ENCODE measurements around the gene R3HDM1.
"Not testable (repeated sequence)": the region's sequence is repeated elsewhere in the genome, so short reads cannot be mapped to it uniquely, and the experiment has no call there.

Gene R3HDM1

GRCh38 chr2:135531231-135532197 is at the start of gene R3HDM1:
R3HDM1 (plus strand) TSS chr2:135531484; CDS start chr2:135604846, 73,362 bp downstream.
- peak; percentile 98 for DNase-seq

- no peak for DNase-seq
Measured at GRCh38 chr2:135485441-135485840, 45.8 kb upstream of the R3HDM1 start.

DNA sequence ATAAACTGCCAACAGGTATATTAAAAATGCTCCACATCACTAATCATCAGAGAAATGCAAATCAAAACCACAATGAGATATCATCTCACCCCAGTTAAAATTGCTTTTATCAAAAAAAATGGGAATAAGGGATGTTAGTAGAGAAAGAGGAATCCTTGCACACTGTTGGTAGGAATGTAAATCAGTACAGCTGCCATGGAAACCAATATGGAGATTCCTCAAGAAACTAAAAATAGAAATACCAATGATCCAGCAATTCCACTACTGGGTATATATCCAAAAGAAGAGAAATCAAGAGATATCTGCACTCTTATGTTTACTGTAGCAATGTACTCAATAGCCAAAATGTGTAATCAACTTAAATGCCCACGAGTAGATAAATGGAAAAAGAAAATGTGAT is 40.9 kb upstream of the R3HDM1 start:
- DNase-seq, result no peak

- DNase-seq, result no peak
Measured at GRCh38 chr2:135494503-135494902, 36.8 kb upstream of the R3HDM1 start.

GRCh38 chr2:135494917-135495316 is 36.4 kb upstream of the R3HDM1 start:
- no peak for DNase-seq

DNA sequence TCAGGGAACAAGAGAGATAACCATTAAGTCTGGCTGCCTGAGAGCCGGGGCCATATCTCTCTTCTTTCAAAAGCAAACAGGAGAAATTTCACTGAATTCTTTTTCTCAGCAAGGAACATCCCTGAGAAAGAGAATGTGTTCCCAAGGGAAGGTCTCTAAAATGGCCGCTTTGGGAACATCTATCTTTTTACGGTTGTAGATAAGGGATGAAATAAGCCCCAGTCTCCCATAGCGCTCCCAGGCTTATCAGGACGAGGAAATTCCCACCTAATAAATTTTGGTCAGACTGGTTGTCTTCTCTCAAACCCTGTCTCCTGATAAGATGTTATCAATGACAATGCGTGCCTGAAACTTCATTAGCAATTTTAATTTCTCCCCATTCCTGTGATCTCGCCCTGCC is 32.7 kb upstream of the R3HDM1 start:
- not testable (repeated sequence) for DNase-seq

- no peak for DNase-seq
Measured at GRCh38 chr2:135504811-135505210, 26.5 kb upstream of the R3HDM1 start.

GRCh38 chr2:135510577-135510976 is 20.7 kb upstream of the R3HDM1 start:
- DNase-seq, result no peak

- DNase-seq, result no peak
Measured at GRCh38 chr2:135512099-135512498, 19.2 kb upstream of the R3HDM1 start.

- DNase-seq, result no peak
Measured at GRCh38 chr2:135525786-135526185, 5.5 kb upstream of the R3HDM1 start.

- DNase-seq, result no peak
Measured at GRCh38 chr2:135528006-135528405, 3.3 kb upstream of the R3HDM1 start.

- DNase-seq, result peak; percentile 96
Measured at GRCh38 chr2:135530313-135531230, 712 bp upstream of the R3HDM1 start, which contains the start of gene ZRANB3. ZRANB3 (minus strand) TSS chr2:135531218.

GRCh38 chr2:135532581-135532980 is 1.3 kb downstream of the R3HDM1 start:
- no peak for DNase-seq

GRCh38 chr2:135533545-135533944 is 2.3 kb downstream of the R3HDM1 start:
- not testable (repeated sequence) for DNase-seq

DNA sequence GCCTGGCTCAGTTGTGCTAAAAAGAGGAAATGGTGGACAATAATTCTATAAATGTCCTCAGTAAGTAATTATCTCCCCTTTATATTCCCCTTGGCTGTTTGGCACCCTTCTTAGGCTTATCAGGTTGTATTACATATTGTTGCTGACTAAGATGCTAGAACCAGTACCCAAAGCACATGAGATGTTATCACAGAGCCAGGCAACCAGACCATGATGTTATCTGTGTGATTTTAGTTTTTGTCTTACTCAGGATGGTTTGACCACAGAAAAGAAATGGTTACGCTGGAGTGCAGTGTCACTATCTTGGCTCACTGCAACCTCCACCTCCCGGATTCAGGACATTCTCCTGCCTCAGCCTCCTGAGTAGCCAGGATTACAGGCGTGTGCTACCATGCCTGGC is 15.2 kb downstream of the R3HDM1 start:
- DNase-seq, result no peak

DNA sequence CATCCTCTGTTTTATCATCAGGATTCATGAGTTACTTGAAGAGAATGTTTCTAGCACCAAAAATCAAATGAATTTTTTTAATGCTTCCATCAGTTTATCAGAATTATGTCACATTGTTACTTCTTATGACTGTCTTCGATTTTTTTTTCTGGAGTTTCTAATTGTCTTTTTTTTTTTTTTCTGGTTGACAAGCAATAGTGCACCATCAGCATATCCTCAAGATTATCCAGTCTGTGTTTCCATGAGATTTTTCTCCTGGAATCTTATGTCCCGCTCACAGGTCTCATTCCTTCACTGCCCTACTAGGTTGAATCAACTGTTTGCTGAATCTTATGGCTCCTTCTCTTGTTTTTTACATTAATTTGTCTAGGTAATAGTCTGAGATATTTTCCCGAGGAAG is 16.0 kb downstream of the R3HDM1 start:
- no peak for DNase-seq

- no peak for DNase-seq
Measured at GRCh38 chr2:135551356-135551755, 20.1 kb downstream of the R3HDM1 start.

DNA sequence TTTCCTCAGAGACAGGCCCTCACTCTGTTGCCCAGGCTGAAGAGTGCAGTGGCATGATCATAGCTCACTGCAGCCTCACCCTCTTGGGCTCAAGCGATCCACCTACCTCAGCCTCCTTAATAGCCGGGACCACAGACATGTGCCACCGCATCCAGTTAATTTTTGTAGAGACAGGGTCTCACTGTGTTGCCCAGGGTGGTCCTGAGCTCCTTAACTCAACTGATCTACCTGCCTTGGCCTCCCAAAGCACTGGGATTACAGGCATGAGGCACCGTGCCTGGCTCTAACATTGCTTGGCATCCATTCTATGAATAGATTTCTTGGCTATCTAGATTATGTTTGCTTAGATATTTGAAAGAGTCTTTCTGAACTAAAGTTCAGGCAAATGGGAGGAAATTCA is 21.6 kb downstream of the R3HDM1 start:
- DNase-seq, result no peak

GRCh38 chr2:135555311-135555710 is 24.0 kb downstream of the R3HDM1 start:
- DNase-seq, result no peak

- no peak for DNase-seq
Measured at GRCh38 chr2:135557530-135557929, 26.2 kb downstream of the R3HDM1 start.

DNA sequence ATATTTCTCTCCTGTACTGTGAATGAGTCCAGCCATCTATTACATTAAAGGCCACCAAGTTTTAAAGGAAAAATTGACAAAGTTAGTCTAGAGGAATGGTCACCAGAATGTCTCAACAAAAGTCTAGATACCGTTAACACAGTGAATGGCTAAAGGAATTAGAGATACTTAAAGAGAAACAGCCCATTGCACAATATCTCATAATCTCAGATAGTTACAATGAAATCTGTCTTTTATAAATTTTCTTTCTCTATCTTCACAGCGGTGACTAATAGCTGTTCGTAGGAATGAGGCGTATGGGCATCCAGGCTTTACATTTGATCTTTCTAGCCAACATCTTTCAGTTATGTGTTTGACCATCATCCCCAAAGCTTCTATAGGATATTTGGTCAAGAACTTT is 30.6 kb downstream of the R3HDM1 start:
- no peak for DNase-seq

DNA sequence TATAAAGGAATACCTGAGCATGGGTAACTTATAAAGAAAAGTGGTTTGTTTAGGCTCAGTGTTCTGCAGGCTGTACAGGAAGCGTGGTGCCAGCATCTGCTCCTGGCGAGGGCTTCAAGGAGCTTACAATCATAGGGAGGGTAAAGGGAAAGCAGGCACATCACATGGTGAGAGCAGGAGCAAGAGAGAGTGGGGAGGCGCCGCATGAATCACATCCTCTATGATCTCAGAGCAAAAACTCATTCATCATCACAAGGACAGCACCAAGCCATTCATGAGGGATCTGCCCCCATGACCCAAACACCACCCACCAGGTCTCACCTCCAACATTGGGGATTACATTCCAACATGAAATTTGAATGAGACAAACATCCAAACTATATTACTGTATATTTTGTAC is 32.5 kb downstream of the R3HDM1 start:
- DNase-seq, result no peak

GRCh38 chr2:135570884-135571283 is 39.6 kb downstream of the R3HDM1 start:
- no peak for DNase-seq

DNA sequence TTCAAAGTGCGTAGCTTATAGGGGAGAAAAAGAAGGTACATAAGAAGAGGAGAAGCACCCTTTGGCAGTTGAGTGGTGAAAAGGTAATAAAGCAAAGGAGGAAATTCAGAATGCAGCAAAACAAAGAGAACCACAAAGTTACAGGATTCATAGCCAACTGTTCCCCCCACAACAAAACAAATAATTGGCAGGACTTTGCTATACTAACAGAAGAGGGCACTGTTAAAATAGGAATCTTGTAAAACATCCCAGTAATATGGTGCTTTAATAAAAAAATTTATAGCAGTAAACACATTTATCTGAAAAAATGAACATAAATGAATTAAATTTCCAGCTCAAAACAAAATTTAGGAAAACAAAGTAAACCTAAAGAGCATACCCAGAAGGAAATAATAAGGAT is 42.3 kb downstream of the R3HDM1 start:
- no peak for DNase-seq
